ENCODE measurements around the gene LYL1.

GRCh38 chr19:13150187-13150930 is 47.7 kb upstream of the LYL1 start, which contains the start of the genes IER2 and STX10:
- TF ChIP-seq CTCF (IDR thresholded peaks at IDR 0.05; ENCODE audit: low read depth, low read length, poor library complexity, severe bottlenecking) (peak; percentile 56), EZH2phosphoT487 (IDR thresholded peaks at IDR 0.05; ENCODE audit: borderline replicate concordance, low read length) (no peak)

Data from DOHH2 (cell line).